ENCODE results near the gene KIAA0825.

KIAA0825 gene

GRCh38 chr5:94469894-94470329, 148.5 kb downstream of the KIAA0825 start:
- DNase-seq (ENCODE audit: low read depth): no peak
- no peak for TF ChIP-seq CTCF (IDR thresholded peaks at IDR 0.05; ENCODE audit: insufficient read depth, low read depth, low read length, missing control alignments)
- no peak overlapping the region for H3K4me3 ChIP-seq (ENCODE audit: low read depth, low read length)

DNA sequence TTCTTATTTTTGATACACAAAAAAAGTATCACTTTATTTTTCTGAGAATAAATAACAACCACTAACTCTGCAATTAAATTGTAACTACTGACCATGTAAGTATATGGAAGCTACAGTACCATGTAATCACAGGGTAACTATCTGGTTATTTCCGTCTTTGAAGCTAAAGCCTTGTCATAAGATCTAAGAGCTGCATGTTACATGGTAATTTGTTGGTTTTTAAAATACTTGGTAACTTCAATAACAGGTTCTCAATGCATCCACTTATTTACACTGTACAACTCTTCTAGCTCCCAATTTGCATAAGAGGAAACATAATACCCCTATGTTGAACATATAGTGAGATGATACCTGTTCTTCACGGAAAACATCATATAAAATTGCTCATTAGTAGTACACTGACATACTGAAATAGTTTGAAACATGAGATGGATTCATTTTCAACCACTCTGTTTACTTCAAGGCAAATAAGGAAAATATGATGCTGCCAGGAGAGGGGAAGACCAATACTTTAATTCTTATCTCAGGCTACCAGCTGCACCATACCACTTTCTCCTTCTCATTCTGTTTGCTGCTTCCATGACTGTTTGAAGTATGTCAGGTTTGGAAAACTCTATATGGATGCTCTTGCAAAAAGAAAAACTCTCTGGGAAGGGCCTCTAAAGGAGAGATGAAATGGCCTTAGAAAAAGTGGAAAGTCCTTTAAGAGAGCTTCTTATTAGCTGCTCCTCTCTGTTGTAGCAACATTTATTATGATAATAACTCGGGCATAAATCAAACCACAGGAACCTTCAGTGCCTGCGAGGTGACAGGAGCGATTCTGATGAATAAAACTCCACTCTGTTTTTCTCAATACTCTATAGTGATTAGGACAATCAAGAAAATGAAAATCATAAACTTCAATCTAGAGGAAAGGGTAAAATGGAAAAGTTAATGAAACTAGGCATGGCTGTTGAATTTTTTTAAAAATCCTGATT, 150.2 kb downstream of the KIAA0825 start:
- DNase-seq (ENCODE audit: low read depth): no peak
- TF ChIP-seq CTCF (IDR thresholded peaks at IDR 0.05; ENCODE audit: insufficient read depth, low read depth, low read length, missing control alignments): no peak
- H3K4me3 ChIP-seq (ENCODE audit: low read depth, low read length): no peak overlapping the region

- H3K4me3 ChIP-seq (ENCODE audit: low read depth, low read length): no peak overlapping the region
- no peak for DNase-seq (ENCODE audit: low read depth)
- TF ChIP-seq CTCF (IDR thresholded peaks at IDR 0.05; ENCODE audit: insufficient read depth, low read depth, low read length, missing control alignments): no peak
These were observed 151.0 kb downstream of the KIAA0825 start for GRCh38 chr5:94467346-94467953.

DNA sequence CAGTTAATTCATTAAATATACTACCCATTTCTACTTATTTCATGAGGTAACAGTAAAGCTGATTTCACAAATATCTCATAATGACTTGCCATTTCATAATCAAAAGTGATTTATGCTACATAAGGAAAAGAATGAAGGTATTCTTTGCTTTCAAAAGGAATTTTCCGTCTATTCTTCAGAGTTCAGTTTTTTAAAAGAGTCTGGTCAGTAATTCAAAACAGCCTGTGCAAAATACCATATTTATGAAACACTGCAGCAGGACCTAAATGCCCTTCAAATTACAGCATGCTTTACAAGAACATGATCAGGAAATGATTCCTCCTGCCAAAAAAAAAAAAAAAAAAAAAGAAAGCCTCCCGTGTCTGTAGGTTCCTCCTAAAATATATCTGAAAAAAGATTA, 154.7 kb downstream of the KIAA0825 start:
- no peak for TF ChIP-seq CTCF (IDR thresholded peaks at IDR 0.05; ENCODE audit: insufficient read depth, low read depth, low read length, missing control alignments)
- H3K4me3 ChIP-seq (ENCODE audit: low read depth, low read length): no peak overlapping the region
- no peak for DNase-seq (ENCODE audit: low read depth)

- no peak for DNase-seq (ENCODE audit: low read depth)
- no peak overlapping the region for H3K4me3 ChIP-seq (ENCODE audit: low read depth, low read length)
- TF ChIP-seq CTCF (IDR thresholded peaks at IDR 0.05; ENCODE audit: insufficient read depth, low read depth, low read length, missing control alignments): no peak
These were observed 157.3 kb downstream of the KIAA0825 start for GRCh38 chr5:94461131-94461530.

- no peak for TF ChIP-seq CTCF (IDR thresholded peaks at IDR 0.05; ENCODE audit: insufficient read depth, low read depth, low read length, missing control alignments)
- no peak for DNase-seq (ENCODE audit: low read depth)
- H3K4me3 ChIP-seq (ENCODE audit: low read depth, low read length): no peak overlapping the region
These were observed 158.5 kb downstream of the KIAA0825 start for GRCh38 chr5:94459915-94460314.

Data from GM12865 (cell line).